Panc1 (cell line): ENCODE measurements around the gene PRKAG2.

ENCODE experiments used
- POLR2AphosphoS5 ChIP-seq: IDR thresholded peaks from 2 replicates; pipeline ENCODE4 v1.6.1; 2012; ENCODE audit warnings: mild to moderate bottlenecking, low read depth, low read length, moderate library complexity
- TCF7L2 ChIP-seq: IDR thresholded peaks from 2 replicates; pipeline ENCODE4 v1.6.1; 2011; ENCODE audit warnings: mild to moderate bottlenecking, low read depth, low read length, inconsistent platforms
- TF ChIP-seq, protein P1 (sequence below): fragments of 450-650 bp; IDR thresholded peaks from 2 replicates; pipeline ENCODE4 v1.5.1; 2017; ENCODE audit warnings: mild to moderate bottlenecking
- TF ChIP-seq, protein P2 (sequence below), 2 experiments: IDR thresholded peaks; 2 replicates each; pipeline ENCODE4 v1.6.1; 2011 to 2012; ENCODE audit warnings: low read depth in 2 of 2, control low read depth in 1 of 2, low read length in 1 of 2, mild to moderate bottlenecking in 1 of 2, moderate library complexity in 1 of 2; ENCODE audit not compliant: insufficient read depth in 1 of 2

DNA sequence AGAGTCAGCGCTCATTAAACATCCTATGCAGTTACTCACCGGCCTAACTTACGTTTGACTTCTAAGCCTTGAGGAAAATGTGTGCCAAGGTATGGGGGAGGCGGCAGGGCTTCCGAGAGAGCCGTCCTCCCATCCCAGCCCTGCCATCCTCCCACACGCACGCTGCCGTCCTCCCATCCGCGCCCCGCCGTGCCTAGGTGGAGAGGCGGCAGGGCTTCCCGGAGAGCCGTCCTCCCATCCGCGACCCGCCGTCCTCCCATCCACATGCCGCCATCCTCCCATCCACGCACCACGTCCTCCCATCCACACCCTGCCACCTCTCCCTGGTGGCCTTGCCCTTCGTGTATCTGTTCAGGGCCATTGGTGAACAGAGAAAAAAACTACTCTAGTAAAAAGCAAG lies 162.7 kb downstream of the PRKAG2 start:
- TF ChIP-seq, protein P1, sequence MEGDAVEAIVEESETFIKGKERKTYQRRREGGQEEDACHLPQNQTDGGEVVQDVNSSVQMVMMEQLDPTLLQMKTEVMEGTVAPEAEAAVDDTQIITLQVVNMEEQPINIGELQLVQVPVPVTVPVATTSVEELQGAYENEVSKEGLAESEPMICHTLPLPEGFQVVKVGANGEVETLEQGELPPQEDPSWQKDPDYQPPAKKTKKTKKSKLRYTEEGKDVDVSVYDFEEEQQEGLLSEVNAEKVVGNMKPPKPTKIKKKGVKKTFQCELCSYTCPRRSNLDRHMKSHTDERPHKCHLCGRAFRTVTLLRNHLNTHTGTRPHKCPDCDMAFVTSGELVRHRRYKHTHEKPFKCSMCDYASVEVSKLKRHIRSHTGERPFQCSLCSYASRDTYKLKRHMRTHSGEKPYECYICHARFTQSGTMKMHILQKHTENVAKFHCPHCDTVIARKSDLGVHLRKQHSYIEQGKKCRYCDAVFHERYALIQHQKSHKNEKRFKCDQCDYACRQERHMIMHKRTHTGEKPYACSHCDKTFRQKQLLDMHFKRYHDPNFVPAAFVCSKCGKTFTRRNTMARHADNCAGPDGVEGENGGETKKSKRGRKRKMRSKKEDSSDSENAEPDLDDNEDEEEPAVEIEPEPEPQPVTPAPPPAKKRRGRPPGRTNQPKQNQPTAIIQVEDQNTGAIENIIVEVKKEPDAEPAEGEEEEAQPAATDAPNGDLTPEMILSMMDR, result no peak
- TF ChIP-seq TCF7L2, result no peak
- TF ChIP-seq, protein P2, sequence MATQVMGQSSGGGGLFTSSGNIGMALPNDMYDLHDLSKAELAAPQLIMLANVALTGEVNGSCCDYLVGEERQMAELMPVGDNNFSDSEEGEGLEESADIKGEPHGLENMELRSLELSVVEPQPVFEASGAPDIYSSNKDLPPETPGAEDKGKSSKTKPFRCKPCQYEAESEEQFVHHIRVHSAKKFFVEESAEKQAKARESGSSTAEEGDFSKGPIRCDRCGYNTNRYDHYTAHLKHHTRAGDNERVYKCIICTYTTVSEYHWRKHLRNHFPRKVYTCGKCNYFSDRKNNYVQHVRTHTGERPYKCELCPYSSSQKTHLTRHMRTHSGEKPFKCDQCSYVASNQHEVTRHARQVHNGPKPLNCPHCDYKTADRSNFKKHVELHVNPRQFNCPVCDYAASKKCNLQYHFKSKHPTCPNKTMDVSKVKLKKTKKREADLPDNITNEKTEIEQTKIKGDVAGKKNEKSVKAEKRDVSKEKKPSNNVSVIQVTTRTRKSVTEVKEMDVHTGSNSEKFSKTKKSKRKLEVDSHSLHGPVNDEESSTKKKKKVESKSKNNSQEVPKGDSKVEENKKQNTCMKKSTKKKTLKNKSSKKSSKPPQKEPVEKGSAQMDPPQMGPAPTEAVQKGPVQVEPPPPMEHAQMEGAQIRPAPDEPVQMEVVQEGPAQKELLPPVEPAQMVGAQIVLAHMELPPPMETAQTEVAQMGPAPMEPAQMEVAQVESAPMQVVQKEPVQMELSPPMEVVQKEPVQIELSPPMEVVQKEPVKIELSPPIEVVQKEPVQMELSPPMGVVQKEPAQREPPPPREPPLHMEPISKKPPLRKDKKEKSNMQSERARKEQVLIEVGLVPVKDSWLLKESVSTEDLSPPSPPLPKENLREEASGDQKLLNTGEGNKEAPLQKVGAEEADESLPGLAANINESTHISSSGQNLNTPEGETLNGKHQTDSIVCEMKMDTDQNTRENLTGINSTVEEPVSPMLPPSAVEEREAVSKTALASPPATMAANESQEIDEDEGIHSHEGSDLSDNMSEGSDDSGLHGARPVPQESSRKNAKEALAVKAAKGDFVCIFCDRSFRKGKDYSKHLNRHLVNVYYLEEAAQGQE (IDR thresholded peaks at IDR 0.05; ENCODE audit: insufficient read depth in 1 of 2, low read depth in 2 of 2, low read length in 1 of 2), result no peak
- no peak for TF ChIP-seq POLR2AphosphoS5
